ENCODE data around the gene IPO7.
"Not testable (repeated sequence)": the region's sequence is repeated elsewhere in the genome, so short reads cannot be mapped to it uniquely, and the experiment has no call there.

Gene IPO7

DNA sequence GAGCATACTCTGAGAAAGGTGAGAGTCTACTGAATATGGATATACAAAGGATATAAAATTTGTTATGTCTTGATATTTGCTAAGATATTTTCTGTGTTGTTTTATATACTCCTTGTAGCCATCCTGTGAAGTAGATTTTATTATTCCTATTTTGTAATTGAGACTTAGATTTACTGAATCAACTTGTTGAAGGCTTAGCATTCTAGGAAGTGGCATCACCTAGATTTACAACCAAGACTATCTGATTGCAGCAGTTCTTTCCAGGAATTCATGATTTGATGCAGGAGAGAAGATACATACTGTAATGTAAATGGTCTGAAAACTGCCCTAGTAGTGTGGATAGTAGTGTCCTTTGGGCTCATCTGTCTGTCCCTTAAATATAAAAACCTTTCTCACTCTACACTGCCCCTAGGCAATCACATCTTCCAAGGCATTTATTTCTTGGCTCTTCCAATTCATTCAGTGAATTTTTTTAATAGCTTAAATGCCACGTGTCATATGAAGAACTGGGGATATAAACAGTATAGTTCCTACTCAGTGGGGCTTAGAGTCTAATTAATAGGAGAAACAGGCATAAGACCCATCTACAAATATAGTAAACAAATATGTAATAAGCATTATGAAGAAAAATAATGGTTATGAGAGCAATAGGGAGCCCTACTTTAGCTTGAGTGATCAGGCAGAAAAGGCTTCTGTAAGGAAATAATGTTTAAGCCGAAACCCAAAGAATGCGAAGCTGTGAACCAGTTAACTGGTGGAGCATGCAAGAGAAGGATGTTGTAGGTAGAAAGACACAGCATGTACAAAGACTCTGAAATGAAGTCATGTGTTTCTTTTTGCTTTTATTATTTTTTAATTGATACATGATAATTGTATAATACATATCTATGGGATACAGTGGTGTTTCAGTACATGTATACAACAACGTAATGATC, 13.6 kb downstream of the IPO7 start:
- no peak for DNase-seq (ENCODE audit: low read depth in 2 of 2)

DNA sequence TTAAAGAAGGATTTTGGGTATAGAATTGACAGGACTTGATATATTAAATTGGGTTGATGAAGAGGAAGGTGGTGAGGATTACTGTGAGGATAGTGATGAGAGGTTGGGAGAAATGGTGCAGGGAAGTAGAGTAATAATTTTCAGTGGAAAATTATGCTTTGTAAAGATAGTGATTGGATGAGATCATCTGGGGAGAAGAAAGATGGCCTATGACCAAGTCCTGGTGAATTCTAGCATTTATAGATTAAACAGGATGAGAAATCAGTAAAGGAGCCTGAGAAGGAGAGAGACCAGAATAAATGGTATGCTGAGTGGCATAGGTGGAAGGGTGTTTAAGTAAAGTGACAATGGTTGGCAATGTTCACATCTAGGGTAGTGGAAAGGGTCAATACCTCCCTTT, 15.0 kb downstream of the IPO7 start:
- no peak for DNase-seq (ENCODE audit: low read depth in 2 of 2)

DNA sequence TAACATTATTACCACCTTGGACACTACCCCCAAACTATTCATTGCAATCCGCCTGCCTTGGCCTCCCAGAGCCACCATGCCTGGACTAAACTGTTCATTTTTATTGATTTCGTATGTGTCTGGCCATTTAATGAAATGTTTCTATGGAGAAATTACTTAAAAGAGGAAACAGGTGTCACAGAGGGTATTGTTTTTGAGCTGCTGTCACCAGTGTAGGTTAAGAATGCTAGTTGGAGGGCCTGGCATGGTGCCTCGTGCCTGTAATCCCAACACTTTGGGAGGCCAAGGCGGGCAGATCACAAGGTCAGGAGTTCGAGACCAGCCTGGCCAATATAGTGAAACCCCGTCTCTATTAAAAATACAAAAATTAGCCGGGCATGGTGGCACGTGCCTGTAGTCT, 17.4 kb downstream of the IPO7 start:
- not testable (repeated sequence) for DNase-seq (ENCODE audit: low read depth in 2 of 2)

DNA sequence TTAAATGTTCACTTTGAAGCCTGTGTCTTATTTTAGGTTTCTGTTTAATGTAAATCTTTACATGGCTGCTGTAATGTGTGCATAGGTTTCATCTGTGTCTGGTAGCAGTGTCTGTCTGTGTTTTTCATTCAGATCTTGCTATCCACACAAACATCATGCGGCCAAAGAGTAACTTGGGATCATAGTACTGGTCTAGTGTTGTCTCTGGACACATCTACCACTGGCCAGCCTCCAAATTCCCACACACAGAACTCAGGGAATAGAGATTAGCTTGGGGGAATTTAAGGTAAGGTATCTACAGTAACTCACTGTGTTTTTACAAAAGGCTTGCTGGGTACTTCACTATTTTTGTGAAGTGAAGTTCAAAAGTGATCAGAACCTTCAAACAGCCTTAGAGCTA, 44.3 kb downstream of the IPO7 start:
- DNase-seq (ENCODE audit: low read depth in 2 of 2): no peak

DNA sequence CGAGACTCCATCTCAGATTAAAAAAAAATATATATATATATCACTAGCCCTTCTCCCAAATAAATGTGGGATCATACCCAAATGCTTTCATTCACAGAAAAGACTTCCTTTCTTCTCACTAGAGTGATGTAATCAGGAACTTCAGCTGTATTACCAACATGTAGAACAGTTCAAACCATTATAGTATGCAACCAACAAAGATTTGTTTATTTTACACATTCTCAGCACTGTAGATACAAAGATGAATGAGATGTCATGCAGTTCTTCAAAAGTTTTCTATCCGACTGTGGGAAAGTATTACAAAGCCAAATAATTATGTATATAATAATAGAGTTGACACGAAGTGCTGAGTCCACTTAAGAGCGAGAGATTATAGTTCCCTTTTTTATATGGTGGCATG, 54.2 kb downstream of the IPO7 start:
- DNase-seq (ENCODE audit: low read depth in 2 of 2): no peak

DNA sequence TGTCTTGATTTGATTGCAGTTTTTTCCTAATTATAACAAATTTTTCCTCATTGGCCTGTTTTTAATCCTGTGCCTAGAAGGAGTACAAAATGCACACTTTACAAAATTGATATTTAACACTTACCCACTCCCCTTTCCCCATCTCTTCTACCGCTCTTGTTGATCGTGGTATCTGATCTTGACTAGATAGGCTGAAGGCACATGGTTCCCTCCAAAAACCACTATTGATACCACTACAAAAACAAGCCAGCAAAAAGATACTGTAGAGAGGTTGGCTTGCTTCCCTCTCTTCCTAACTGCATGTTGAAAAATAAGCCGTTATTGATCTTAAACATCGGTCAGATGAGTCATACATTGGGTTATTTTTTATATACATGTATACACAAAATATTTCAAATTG, 61.8 kb downstream of the IPO7 start:
- no peak for DNase-seq (ENCODE audit: low read depth in 2 of 2)

DNA sequence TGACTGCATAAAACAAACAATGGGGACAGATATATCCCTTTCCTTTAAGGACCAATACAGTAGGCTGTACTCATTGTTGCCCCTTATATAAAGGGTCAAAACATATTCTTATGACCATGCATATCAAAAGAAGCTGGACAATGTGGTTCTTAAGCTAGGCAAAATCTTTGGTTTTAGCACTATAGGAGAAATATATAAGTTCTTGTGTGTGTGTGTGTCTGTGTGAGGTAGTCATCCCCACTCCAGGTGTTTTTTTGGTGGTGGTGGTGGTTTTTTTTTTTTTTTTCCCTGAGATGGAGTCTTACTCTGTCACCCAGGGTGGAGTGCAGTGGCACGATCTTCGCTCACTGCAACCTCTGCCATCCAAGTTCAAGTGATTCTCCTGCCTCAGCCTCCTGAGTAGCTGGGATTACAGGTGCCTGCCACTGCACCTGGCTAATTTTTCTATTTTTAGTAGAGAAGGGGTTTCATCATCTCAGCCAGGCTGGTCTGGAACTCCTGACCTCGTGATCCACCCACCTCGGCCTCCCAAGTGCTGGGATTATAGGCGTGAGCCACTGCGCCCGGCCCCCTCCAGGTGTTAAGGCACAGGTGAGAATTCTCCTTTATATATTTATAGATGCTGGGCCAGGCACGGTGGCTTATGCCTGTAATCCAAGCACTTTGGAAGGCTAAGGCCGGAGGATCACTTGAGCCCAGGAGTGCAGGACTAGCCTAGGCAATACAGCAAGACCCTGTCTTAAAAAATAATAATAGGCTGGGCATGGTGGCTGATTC, 64.3 kb downstream of the IPO7 start:
- no peak for DNase-seq (ENCODE audit: low read depth in 2 of 2)

DNA sequence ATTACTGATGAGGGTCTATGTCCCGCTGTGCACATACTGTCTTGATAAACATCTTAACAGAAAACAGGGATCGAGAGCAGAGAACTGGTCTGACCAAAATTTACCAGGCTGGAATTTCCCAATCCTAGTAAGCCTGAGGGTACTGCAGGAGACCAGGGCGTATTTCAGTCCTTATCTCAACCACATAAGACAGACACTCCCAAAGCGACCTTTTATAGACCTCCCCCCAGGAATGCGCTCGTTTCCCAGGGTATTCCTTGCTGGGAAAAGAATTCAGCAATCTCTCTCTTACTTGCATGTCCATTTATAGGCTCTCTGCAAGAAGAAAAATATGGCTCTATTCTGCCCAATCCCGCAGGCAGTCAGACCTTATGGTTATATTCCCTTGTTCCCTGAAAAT, 67.6 kb downstream of the IPO7 start:
- DNase-seq (ENCODE audit: low read depth in 2 of 2): not testable (repeated sequence)

DNA sequence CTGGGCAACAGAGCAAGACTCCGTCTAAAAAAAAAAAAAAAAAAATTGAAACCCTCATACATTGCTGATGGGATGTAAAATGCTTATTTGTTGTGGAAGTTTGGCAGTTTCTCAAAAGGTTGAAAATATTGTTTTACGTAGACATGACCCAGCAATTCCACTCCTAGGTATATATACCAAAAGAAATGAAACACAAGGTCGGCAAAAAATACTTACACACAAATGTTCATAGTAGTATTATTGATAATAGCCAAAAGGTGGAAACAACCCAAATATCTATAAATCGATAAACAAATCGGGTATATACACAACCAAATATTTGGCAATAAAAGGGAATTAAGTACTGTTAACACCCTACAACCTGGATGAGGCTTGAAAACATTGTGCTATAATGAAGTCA, 71.3 kb downstream of the IPO7 start:
- DNase-seq (ENCODE audit: low read depth in 2 of 2): no peak

DNA sequence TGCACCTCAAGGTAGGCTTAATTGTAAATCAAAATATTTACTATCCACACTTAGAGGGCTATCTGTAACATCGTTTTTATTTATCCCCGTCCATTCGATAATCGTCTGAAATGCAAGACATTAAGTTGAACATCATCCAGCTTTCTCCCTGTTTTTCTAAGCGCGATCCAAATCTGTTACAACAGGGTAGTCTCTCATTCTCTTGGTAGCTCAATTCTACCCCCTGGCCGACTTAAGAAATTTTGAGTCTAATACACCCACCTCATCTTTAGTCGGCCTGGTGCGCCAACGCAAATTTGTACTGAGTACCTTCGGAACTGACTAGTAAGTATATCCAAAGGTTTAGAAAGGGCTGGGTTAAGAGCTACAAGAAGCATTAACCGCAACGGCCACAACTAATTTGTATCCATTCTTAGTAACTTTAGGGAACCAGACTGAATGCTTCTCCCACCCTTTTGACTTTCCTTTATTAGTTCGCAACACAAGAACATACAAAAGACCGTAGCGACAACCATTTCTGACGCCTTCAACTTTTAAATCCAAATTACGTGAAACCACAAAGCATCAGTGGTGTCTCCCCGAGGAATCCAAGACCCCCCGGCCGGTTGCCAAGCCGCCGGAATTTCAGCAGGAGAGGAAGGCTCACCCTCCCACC, 75.3 kb downstream of the IPO7 start:
- peak in 1 of 2 donors; percentile 15 for DNase-seq (ENCODE audit: low read depth in 2 of 2)

DNA sequence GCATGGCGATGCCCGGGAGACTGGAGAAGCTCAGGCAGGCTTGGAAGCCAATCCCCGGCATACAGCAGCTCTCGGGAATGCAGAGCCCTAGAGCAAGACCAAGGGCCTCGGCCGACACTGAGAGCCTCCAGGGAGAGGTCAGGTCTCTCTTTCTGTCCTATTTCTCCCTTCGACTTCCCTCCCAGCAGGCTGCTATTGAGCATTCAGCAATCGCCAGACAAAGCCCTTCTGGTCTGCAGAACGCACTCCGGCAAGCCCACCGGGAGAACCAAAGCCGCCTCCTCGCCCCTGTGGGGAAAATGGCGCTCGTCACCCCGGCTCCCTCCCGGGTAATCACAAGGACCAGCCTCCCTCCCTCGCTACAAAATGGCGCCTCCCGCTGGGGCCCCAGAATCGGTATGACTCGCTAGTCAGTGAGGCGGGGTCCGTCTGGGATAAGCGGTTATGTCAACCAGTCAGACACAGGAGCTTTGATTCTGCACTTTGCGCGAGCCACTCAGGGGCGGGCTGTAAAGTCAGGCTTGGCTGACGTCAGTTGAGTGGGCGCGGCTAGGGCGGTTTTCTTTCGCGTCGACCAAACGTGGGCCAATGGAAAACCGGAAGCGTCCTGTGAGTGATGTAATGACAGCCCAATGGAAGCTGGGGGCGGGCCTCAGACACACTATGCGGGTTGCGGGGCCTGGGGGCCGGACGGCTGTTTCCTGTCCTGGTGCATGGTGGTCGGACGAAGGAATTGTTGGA, 76.0 kb downstream of the IPO7 start, which contains the start of gene ZNF143:
Gene ZNF143 (plus strand): TSS at position 691 of the 741 bp plus-strand sequence. CDS start 10,297 bp downstream, outside the sequence.
- DNase-seq (ENCODE audit: low read depth in 2 of 2): peak; percentile 100

DNA sequence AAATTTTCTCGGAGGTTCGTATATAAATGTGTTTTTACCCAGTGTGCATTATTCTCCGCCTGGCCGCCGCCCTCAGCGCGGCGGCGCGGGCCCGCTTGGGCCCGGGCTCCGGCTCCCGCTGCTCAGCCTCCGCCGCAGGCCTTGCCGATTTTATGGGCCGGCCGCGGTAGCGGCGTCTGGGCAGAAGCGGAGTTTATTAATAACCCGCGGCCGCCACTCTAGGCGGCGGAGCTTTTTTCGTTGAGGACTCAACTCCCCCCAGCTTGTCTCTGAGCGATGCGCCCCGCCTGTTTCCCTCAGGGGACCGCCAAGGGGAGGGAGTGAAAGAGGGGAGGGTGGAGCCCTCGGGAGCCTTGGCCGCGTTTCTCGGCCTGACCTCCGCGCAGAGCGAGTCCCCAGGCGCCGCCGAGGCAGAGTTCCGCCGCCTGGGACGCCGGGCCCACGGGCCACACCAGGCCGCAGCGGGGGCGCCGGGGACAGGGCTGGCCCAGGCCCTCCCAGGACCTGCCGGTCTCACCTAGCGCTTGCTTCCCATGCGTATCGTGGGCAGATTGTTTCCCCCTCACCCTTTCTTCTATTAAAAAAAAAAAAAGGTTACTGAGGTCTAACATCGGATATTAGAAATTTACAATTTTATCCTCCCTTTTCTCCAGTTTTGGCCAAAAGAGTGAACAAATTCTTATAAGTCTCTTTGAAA, 76.8 kb downstream of the IPO7 start:
- DNase-seq (ENCODE audit: low read depth in 2 of 2): peak; percentile 63 to 65

DNA sequence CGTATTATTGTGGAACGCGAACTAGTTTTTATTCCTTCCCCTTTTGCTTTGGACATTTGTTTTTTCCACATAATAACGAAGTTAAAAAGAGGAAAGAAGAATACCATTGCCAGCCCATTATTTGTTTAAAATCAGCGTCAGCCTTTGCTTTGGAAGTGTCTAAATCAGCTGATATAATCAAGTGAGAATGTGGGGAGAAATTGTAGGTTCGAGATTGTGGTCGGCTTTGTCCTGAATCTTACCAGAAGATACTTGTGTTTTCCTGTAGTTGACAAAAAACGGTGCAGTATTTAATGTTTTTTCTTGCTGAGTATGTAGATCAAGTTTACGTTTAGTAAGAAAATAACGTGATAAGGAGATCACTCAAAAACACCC, 77.3 kb downstream of the IPO7 start:
- DNase-seq (ENCODE audit: low read depth in 2 of 2): no peak

DNA sequence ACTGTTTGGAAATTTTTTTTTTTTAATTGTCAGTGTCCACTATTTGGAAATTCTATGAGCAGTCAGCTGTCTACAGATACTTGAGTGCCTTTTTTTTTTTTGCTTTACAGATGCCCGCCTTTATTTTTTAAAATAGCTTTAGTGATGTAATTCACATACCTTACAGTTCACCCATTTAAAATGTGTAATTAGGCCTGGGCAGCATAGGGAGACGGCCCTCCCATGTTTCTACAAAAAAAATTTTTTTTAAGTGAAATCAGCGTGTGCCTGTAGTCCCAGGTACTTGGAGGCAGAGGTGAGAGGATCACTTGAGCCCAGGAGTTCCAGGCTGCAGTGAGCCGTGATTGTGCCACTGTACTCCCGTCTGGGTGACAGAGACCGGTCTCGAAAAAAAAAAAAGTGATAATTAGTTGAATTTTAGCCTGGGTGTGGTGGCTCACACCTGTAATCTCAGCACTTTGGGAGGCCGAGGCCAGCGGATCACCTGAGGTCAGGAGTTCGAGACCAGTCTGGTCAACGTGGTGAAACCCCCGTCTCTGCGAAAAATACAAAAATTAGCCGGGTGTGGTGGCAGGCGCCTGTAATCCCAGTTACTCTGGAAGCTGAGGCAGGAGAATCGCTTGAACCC, 77.8 kb downstream of the IPO7 start:
- DNase-seq (ENCODE audit: low read depth in 2 of 2): no peak

DNA sequence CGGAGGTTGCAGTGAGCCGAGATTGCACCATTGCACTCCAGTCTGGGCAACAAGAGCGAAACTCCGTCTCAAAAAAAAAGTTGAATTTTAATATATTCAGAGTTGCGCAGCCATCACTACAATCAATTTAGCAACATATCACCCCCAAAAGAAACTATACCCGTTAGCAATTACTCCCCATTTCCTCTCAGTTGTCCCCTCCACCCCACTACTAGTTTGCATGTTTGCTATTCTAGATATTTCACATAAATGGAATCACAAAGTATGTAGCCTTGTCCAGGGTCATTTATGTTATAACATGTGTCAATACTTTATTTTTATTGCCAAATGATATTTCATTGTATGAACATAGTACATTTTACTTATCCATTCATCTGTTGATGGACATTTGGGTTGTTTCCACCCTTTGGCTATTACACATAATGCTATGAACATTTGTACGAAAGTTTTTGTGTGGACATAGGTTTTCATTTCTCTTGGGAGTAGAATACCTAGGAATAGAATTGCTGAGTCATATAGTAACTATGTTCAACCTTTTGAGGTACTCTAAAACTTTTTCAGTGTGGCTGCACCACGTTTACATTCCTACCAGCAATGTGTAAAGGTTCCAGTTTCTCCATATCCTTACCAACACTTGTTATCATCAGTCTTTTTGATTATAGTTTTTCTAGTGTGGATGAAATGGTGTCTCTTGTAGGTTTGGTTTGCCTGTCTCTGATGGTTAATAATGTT, 78.5 kb downstream of the IPO7 start:
- no peak for DNase-seq (ENCODE audit: low read depth in 2 of 2)

DNA sequence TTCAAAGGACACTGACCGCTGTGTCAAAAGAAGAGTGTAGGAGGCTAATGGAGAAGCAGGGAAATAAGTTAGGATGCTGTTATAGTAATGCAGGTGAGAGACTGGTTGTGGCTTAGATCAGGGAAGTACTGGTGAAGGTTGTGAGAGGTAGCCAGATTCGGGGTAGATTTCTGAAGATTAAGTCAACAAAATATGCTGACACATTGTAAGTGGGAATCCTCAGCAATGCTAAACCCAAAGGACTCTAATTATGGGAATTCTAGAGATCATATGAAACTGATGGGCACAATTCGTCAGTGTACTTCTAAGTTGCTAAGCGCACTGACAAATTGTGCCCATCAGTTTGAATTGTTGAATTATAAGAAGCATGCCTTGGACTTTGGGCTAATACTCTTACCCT, 86.3 kb downstream of the IPO7 start:
- no peak for DNase-seq (ENCODE audit: low read depth in 2 of 2)

DNA sequence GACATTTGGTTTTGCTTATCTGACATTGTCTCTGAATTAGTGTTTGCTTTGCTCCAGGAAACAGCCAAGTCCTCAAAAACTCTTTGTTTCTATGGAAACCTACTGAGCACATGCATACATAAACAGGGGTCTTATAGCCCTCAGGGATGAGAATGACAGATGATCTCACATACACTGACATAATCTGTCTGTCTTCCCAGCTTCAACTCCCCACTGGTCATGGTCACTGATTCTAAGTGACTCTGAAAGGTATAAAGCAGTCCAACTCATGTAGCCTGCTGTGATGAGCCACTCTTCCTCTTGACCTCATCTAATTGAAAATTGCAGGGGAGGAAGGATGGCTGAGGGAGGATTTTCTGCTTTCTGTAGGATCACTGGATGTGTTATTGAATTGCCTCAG, 89.0 kb downstream of the IPO7 start:
- DNase-seq (ENCODE audit: low read depth in 2 of 2): no peak

DNA sequence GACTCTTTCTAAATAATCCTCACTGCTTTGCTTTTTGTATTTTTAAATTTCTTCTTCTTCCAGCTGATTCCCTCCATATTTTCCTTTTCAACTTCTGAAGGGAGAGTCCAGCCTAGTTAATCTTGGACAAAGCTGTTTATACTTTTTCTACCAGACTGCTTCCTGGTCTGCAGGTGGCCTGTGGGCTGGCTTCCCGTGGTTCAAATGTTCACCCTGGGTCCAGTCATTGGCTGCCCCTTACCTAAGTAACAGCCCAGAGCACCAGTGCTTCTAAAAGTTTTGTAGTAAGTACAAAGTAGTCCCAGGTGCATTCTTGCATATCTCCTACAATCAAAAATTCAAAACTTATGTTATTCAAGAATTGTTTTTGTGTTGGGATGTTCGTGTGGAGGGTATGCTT, 95.4 kb downstream of the IPO7 start:
- no peak for DNase-seq (ENCODE audit: low read depth in 2 of 2)

DNA sequence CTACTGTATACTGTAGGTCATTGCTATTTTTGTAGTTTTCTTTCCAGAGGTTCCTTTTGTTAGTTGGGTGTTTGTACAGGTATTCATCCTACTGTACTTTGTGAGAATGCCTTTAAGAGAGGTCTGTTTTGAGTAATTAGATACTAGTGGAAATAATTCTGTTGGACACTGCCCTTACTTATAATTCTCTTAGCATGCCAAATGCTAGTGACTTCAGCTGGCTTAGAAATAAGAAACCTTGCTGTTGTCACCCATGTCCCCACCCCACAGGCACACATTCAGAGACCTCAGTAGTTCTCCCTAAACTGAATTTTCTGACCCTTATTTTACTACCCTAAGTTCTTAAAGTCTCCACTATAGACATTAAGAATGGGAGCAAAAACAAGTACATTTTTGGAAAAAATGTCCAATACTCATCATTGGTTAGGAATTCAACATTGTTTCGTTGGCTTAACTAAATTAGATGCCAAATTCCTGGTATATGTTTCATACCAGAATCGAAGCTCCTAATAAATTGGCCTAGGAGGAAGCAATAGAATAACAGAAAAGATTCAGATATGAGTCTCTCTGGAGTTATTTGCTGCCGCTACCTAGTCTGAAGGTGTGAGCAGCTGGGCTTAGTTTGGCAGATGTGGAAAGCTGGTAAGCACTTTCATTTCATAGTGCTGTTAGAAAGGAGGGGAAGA, 104.8 kb downstream of the IPO7 start:
- DNase-seq (ENCODE audit: low read depth in 2 of 2): no peak

Measured in stimulated activated CD4-positive, alpha-beta T cell treated with anti-CD3 and anti-CD28 coated beads, Interleukin-15, amount 100 ng/mL, for 48 hours (primary cell).